Hepatocyte (in vitro differentiated cells): Measurements from ENCODE around the gene SOD3.

ENCODE experiments used
- EZH2 ChIP-seq: fragments of 200-600 bp; sonication (generic); IDR thresholded peaks from 2 replicates; pipeline ENCODE4 v1.6.1; 2016; ENCODE audit warnings: antibody characterized with exemption, mild to moderate bottlenecking, borderline replicate concordance
- TF ChIP-seq, protein P1 (sequence below): fragments of 200-600 bp; sonication (generic); IDR thresholded peaks from 2 replicates; pipeline ENCODE4 v1.5.1; 2016; ENCODE audit warnings: antibody characterized with exemption, mild to moderate bottlenecking; ENCODE audit not compliant: poor library complexity

DNA sequence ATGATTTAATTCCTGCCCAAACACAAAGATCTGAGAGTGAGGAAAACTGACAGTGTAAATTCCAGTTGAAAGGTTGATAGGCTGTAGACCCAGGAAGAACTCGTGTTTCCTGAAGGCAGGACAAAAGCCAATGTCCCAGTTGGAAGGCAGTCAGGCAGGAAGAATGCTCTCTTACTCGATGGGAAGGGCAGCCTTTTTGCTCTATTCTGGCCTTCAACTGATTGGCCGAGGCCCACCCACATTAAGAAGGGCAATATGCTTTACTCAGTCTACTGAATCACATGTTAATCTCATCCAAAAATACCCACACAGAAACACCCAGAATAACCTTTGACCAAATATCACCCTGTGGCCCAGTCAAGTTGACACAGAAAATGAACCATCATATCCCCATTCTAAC lies 45.3 kb upstream of the SOD3 start:
- TF ChIP-seq, protein P1, sequence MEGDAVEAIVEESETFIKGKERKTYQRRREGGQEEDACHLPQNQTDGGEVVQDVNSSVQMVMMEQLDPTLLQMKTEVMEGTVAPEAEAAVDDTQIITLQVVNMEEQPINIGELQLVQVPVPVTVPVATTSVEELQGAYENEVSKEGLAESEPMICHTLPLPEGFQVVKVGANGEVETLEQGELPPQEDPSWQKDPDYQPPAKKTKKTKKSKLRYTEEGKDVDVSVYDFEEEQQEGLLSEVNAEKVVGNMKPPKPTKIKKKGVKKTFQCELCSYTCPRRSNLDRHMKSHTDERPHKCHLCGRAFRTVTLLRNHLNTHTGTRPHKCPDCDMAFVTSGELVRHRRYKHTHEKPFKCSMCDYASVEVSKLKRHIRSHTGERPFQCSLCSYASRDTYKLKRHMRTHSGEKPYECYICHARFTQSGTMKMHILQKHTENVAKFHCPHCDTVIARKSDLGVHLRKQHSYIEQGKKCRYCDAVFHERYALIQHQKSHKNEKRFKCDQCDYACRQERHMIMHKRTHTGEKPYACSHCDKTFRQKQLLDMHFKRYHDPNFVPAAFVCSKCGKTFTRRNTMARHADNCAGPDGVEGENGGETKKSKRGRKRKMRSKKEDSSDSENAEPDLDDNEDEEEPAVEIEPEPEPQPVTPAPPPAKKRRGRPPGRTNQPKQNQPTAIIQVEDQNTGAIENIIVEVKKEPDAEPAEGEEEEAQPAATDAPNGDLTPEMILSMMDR, result no peak
- no peak for TF ChIP-seq EZH2
